Inflammatory macrophage treated with lipopolysaccharide for 1 hour (primary cell): ENCODE data around the gene NUMBL.

Experiments used
- DNase-seq, 2 donors: peaks; one replicate each; pipeline ENCODE4 v3.0.0-alpha.2; 2020 to 2022

NUMBL gene

GRCh38 chr19:40688987-40689338 is 1.5 kb downstream of the NUMBL start:
- no peak for DNase-seq

- no peak for DNase-seq
These were observed 2.1 kb downstream of the NUMBL start for GRCh38 chr19:40688309-40688708.

GRCh38 chr19:40687525-40688016 is 2.9 kb downstream of the NUMBL start:
- peak; percentile 35 to 65 for DNase-seq

GRCh38 chr19:40686882-40687524 is 3.4 kb downstream of the NUMBL start:
- no peak for DNase-seq

GRCh38 chr19:40685563-40685962 is 4.9 kb downstream of the NUMBL start:
- DNase-seq: no peak

- no peak for DNase-seq
These were observed 5.4 kb downstream of the NUMBL start for GRCh38 chr19:40685016-40685526.

GRCh38 chr19:40684280-40684679 is 6.2 kb downstream of the NUMBL start:
- DNase-seq: no peak

- DNase-seq: no peak
These were observed 7.0 kb downstream of the NUMBL start for GRCh38 chr19:40683437-40683836.

- no peak for DNase-seq
These were observed 8.0 kb downstream of the NUMBL start for GRCh38 chr19:40682431-40682964.

GRCh38 chr19:40681039-40681438 is 9.4 kb downstream of the NUMBL start:
- no peak for DNase-seq

- DNase-seq: no peak
These were observed 13.3 kb downstream of the NUMBL start for GRCh38 chr19:40677156-40677555.

GRCh38 chr19:40674291-40674690 is 16.2 kb downstream of the NUMBL start:
- no peak for DNase-seq

- DNase-seq: no peak
These were observed 17.1 kb downstream of the NUMBL start for GRCh38 chr19:40673397-40673796.

- no peak for DNase-seq
These were observed 17.7 kb downstream of the NUMBL start for GRCh38 chr19:40672573-40673299.

GRCh38 chr19:40672038-40672437 is 18.4 kb downstream of the NUMBL start:
- no peak for DNase-seq

GRCh38 chr19:40671404-40671803 is 19.0 kb downstream of the NUMBL start:
- no peak for DNase-seq

GRCh38 chr19:40668991-40669614 is 21.3 kb downstream of the NUMBL start:
- no peak for DNase-seq

- DNase-seq: no peak
These were observed 22.8 kb downstream of the NUMBL start for GRCh38 chr19:40667602-40668001.

- no peak for DNase-seq
These were observed 23.5 kb downstream of the NUMBL start for GRCh38 chr19:40666803-40667438.

- peak in 1 of 2 donors; percentile 38 for DNase-seq
These were observed 26.5 kb downstream of the NUMBL start for GRCh38 chr19:40663695-40664692.

GRCh38 chr19:40662925-40663694 is 27.3 kb downstream of the NUMBL start:
- peak; percentile 95 for DNase-seq
